ENCODE data around the gene CBX1. TPM values are rescaled to one million over a fixed set of nuclear protein-coding genes. Genes with fewer than 3 reads are reported as not detected.

The CBX1 gene
- total and polyA plus RNA-seq, 2 donors (not counting 3 experiments of a cell fraction or from before 2014, with no cell fraction given): 20.4 to 95.2 TPM

GRCh38 chr17:48129981-48130380, 28.7 kb upstream of the CBX1 start:
- Histone ChIP-seq H3K9me3 (replicated peaks; ENCODE audit: control insufficient read depth, insufficient read depth, low read length) (no peaks in the 10 kb centered on the region), H3K4me3 (replicated peaks in 1 of 3; ENCODE audit: insufficient read depth in 1 of 3, low read depth in 1 of 3, low read length in 3 of 3) (no peak overlapping the region), H3K9ac (replicated peaks; ENCODE audit: extremely low read depth, insufficient read depth, low read length) (no peak overlapping the region), H2AFZ (ENCODE audit: low read depth, low read length) (no peak overlapping the region), H3K9me1 (replicated peaks; ENCODE audit: control insufficient read depth, extremely low read depth, insufficient read depth, low read length) (no peaks in the 10 kb centered on the region), H3K27ac (ENCODE audit: insufficient read depth, low read depth, low read length) (no peak overlapping the region), H3K4me1 (ENCODE audit: control insufficient read depth, extremely low read depth, insufficient read depth, low read length) (peaks cover 15% of the 10 kb centered on the region), H4K20me1 (replicated peaks; ENCODE audit: control insufficient read depth, extremely low read depth, insufficient read depth, low read length) (no peaks in the 10 kb centered on the region), H3K36me3 (ENCODE audit: control insufficient read depth in 2 of 2, extremely low read depth in 1 of 2, insufficient read depth in 2 of 2, low read length in 2 of 2) (no peaks in the 10 kb centered on the region), H3K27me3 (ENCODE audit: control insufficient read depth in 2 of 2, insufficient read depth in 2 of 2, low read length in 2 of 2) (peaks cover 0 to 2% of the 10 kb centered on the region in 2 experiments), H3K79me2 (ENCODE audit: control insufficient read depth, insufficient read depth, low read length) (no peaks in the 10 kb centered on the region), H3K4me2 (ENCODE audit: insufficient read depth, low read length) (no peak overlapping the region)
- DNase-seq (ENCODE audit: low read depth, low spot score) (no peak), FAIRE-seq (no peak)
- no TSS peak for BruUV-seq (replicated peaks)
- TF ChIP-seq EZH2 (IDR thresholded peaks at IDR 0.05; ENCODE audit: borderline replicate concordance, low read depth, low read length, severe bottlenecking): no peak
- TF ChIP-seq MAX (IDR thresholded peaks at IDR 0.05; ENCODE audit: insufficient read depth, insufficient read length): no peak
- CTCF ChIA-PET: interaction anchor here (1.2 to 9.4 kb wide), 3 partner anchors 52 to 152 kb away, joined by 3 to 167 read pairs (median 112); no protein-coding TSS in a partner anchor
- dilution Hi-C loops (cut with MboI; ENCODE audit: extremely low pct_ligation_motif_present, low sequenced_read_pairs) (no loop called here), intact Hi-C loops (cut with micrococcal nuclease) (loop anchor here (2.0 kb wide), 1 partner anchor 55 kb away; no protein-coding TSS in a partner anchor)
- POLR2A ChIA-PET: no interaction called here

- TF ChIP-seq EZH2 (IDR thresholded peaks at IDR 0.05; ENCODE audit: borderline replicate concordance, low read depth, low read length, severe bottlenecking): no peak
- no peak for TF ChIP-seq CTCF (IDR thresholded peaks at IDR 0.05; ENCODE audit: extremely low read depth in 1 of 2, insufficient read depth in 1 of 2, low read depth in 1 of 2, low read length in 2 of 2)
- TF ChIP-seq POLR2A (IDR thresholded peaks at IDR 0.05; ENCODE audit: low read depth, low read length): no peak
- no peak for TF ChIP-seq MYC (IDR thresholded peaks at IDR 0.05; ENCODE audit: low read depth, low read length)
- TF ChIP-seq JUN (IDR thresholded peaks at IDR 0.05; ENCODE audit: borderline replicate concordance, insufficient read depth, insufficient read length, low read depth): no peak
- peaks cover 15% of the 10 kb centered on the region for H3K4me1 ChIP-seq (ENCODE audit: control insufficient read depth, extremely low read depth, insufficient read depth, low read length)
- H3K4me2 ChIP-seq (ENCODE audit: insufficient read depth, low read length): no peak overlapping the region
- H3K36me3 ChIP-seq (ENCODE audit: control insufficient read depth in 2 of 2, extremely low read depth in 1 of 2, insufficient read depth in 2 of 2, low read length in 2 of 2): no peaks in the 10 kb centered on the region
- ChIA-PET POLR2A (no interaction called here), CTCF (interaction anchor here (5.7 to 9.4 kb wide), 2 partner anchors 50 to 102 kb away, joined by 112 to 167 read pairs; no protein-coding TSS in a partner anchor)
- no peak overlapping the region for H2AFZ ChIP-seq (ENCODE audit: low read depth, low read length)
- no peak overlapping the region for H3K4me3 ChIP-seq (replicated peaks in 1 of 3; ENCODE audit: insufficient read depth in 1 of 3, low read depth in 1 of 3, low read length in 3 of 3)
- peak overlapping the region; percentile 11 for H3K9ac ChIP-seq (replicated peaks; ENCODE audit: extremely low read depth, insufficient read depth, low read length)
- FAIRE-seq (no peak), DNase-seq (ENCODE audit: low read depth, low spot score) (no peak)
- BruUV-seq (replicated peaks): no TSS peak
- no peaks in the 10 kb centered on the region for H3K9me3 ChIP-seq (replicated peaks; ENCODE audit: control insufficient read depth, insufficient read depth, low read length)
- no peak overlapping the region for H3K27ac ChIP-seq (ENCODE audit: insufficient read depth, low read depth, low read length)
- no peaks in the 10 kb centered on the region for H4K20me1 ChIP-seq (replicated peaks; ENCODE audit: control insufficient read depth, extremely low read depth, insufficient read depth, low read length)
- H3K79me2 ChIP-seq (ENCODE audit: control insufficient read depth, insufficient read depth, low read length): no peaks in the 10 kb centered on the region
- dilution Hi-C loops (cut with MboI; ENCODE audit: extremely low pct_ligation_motif_present, low sequenced_read_pairs): no loop called here
- intact Hi-C loops (cut with micrococcal nuclease): no loop called here
- no peaks in the 10 kb centered on the region for H3K9me1 ChIP-seq (replicated peaks; ENCODE audit: control insufficient read depth, extremely low read depth, insufficient read depth, low read length)
- H3K27me3 ChIP-seq (ENCODE audit: control insufficient read depth in 2 of 2, insufficient read depth in 2 of 2, low read length in 2 of 2): peaks cover 0 to 1% of the 10 kb centered on the region in 2 experiments
Observed at GRCh38 chr17:48128400-48128799, 27.1 kb upstream of the CBX1 start.
